Uterus (tissue), 2 donors: ENCODE measurements around the gene SPATA21.

Experiments
- CTCF ChIP-seq, 4 experiments: fragments of 200-600 bp in 2 of 4; fragments of 450-650 bp in 2 of 4; sonication (generic) in 2 of 4; IDR thresholded peaks; one replicate each; pipeline ENCODE4 v1.5.1; 2016 to 2019; ENCODE audit warnings: antibody characterized with exemption in 4 of 4, mild to moderate bottlenecking in 2 of 4, moderate library complexity in 1 of 4
- POLR2A ChIP-seq, 2 donors: fragments of 450-650 bp; IDR thresholded peaks; one replicate each; pipeline ENCODE4 v1.6.1; 2016; ENCODE audit warnings: antibody characterized with exemption in 2 of 2, mild to moderate bottlenecking in 1 of 2, moderate library complexity in 1 of 2

- TF ChIP-seq CTCF (IDR thresholded peaks at IDR 0.05) (no peak), POLR2A (IDR thresholded peaks at IDR 0.05) (no peak)
Observed at GRCh38 chr1:16450863-16451481, 13.7 kb upstream of the SPATA21 start.
